Panc1 (cell line): ENCODE results near the gene ATP2A3. TPM values are rescaled to one million over a fixed set of nuclear protein-coding genes. Genes with fewer than 3 reads are reported as not detected.

Experiments used
- ATAC-seq: fragments of 200-7000 bp; cut with Tn5 transposase; 2 replicates; pipeline ENCODE4 v1.9.1; 2020; ENCODE audit warnings: mild to moderate bottlenecking, moderate library complexity
- BruUV-seq: library from RNA; stranded (reverse); fragments of 400-500 nt; replicated peaks from 2 replicates; lab custom pipeline; 2021; lab: Mats Ljungman, UMichigan
- CTCF ChIA-PET: fragments of 300-600 bp; sonication (Branson Sonifier 250); formaldehyde crosslinking; loops from one replicate; lab custom pipeline; 2022; ENCODE audit warnings: antibody characterized with exemption; lab: Charles Lee
- POLR2A ChIA-PET: fragments of 300-600 bp; sonication (Branson Sonifier 250); formaldehyde crosslinking; loops from one replicate; lab custom pipeline; 2022; ENCODE audit warnings: antibody characterized with exemption; lab: Charles Lee
- DNase-seq: peaks from one replicate; pipeline ENCODE4 v3.0.0-alpha.2; 2010; ENCODE audit warnings: low read depth, low spot score
- H3K27ac ChIP-seq: 2 replicates; pipeline ENCODE4 v1.5.1; 2011; ENCODE audit warnings: mild to moderate bottlenecking, low read length, inconsistent platforms
- H3K27me3 ChIP-seq: fragments of 200-500 bp; sonication (Bioruptor generic); 2 replicates; pipeline ENCODE4 v1.6.0; 2014; ENCODE audit warnings: low read length, inconsistent platforms; ENCODE audit not compliant: control insufficient read depth, insufficient read depth
- H3K36me3 ChIP-seq: fragments of 200-500 bp; sonication (Bioruptor generic); 2 replicates; pipeline ENCODE4 v1.5.1; 2014; ENCODE audit warnings: inconsistent platforms, mild to moderate bottlenecking, low read length, moderate library complexity; ENCODE audit not compliant: control insufficient read depth, insufficient read depth
- H3K4me1 ChIP-seq: 2 replicates; pipeline ENCODE4 v1.5.1; 2011; ENCODE audit warnings: inconsistent platforms, mild to moderate bottlenecking, low read length, moderate library complexity; ENCODE audit not compliant: control insufficient read depth, insufficient read depth
- H3K4me3 ChIP-seq, 2 experiments: 2 replicates each; pipeline ENCODE4 v1.5.1; 2011 to 2012; ENCODE audit warnings: low read depth in 2 of 2, low read length in 2 of 2, mild to moderate bottlenecking in 2 of 2, inconsistent platforms in 1 of 2, moderate library complexity in 1 of 2
- H3K9me3 ChIP-seq: fragments of 200-500 bp; sonication (Bioruptor generic); 2 replicates; pipeline ENCODE4 v1.5.1; 2014; ENCODE audit warnings: low read depth, mild to moderate bottlenecking, inconsistent platforms, low read length, moderate library complexity; ENCODE audit not compliant: control insufficient read depth, insufficient read depth
- POLR2AphosphoS5 ChIP-seq: IDR thresholded peaks from 2 replicates; pipeline ENCODE4 v1.6.1; 2012; ENCODE audit warnings: mild to moderate bottlenecking, low read depth, low read length, moderate library complexity
- SIN3A ChIP-seq: IDR thresholded peaks from 2 replicates; pipeline ENCODE4 v1.6.1; 2012; ENCODE audit warnings: low read depth, mild to moderate bottlenecking, low read length, moderate library complexity, borderline replicate concordance; ENCODE audit not compliant: insufficient read depth
- TCF7L2 ChIP-seq: IDR thresholded peaks from 2 replicates; pipeline ENCODE4 v1.6.1; 2011; ENCODE audit warnings: mild to moderate bottlenecking, low read depth, low read length, inconsistent platforms
- in situ Hi-C: cut with HindIII; loops from 2 replicates; pipeline ENCODE4 v1.10.0; 2016; ENCODE audit warnings: low sequenced_read_pairs, low pct_unique_long_range_greater_than_20kb
- intact Hi-C: fragments of 100-400 bp; cut with micrococcal nuclease; formaldehyde crosslinking; loops from one replicate; pipeline ENCODE4 v1.10.0; 2022; ENCODE audit not compliant: unreplicated experiment
- total RNA-seq: library from RNA; stranded (reverse); gene quantifications from one replicate; pipeline ENCODE4 v1.2.1, GENCODE V29; 2021; ENCODE audit not compliant: unreplicated experiment
- TF ChIP-seq, protein P1 (sequence below): fragments of 450-650 bp; IDR thresholded peaks from 2 replicates; pipeline ENCODE4 v1.5.1; 2017; ENCODE audit warnings: mild to moderate bottlenecking
- TF ChIP-seq, protein P2 (sequence below), 2 experiments: IDR thresholded peaks; 2 replicates each; pipeline ENCODE4 v1.6.1; 2011 to 2012; ENCODE audit warnings: low read depth in 2 of 2, control low read depth in 1 of 2, low read length in 1 of 2, mild to moderate bottlenecking in 1 of 2, moderate library complexity in 1 of 2; ENCODE audit not compliant: insufficient read depth in 1 of 2

ATP2A3 gene
- total RNA-seq, 1 experiment from 2014 or later, result 29.7 TPM

DNA sequence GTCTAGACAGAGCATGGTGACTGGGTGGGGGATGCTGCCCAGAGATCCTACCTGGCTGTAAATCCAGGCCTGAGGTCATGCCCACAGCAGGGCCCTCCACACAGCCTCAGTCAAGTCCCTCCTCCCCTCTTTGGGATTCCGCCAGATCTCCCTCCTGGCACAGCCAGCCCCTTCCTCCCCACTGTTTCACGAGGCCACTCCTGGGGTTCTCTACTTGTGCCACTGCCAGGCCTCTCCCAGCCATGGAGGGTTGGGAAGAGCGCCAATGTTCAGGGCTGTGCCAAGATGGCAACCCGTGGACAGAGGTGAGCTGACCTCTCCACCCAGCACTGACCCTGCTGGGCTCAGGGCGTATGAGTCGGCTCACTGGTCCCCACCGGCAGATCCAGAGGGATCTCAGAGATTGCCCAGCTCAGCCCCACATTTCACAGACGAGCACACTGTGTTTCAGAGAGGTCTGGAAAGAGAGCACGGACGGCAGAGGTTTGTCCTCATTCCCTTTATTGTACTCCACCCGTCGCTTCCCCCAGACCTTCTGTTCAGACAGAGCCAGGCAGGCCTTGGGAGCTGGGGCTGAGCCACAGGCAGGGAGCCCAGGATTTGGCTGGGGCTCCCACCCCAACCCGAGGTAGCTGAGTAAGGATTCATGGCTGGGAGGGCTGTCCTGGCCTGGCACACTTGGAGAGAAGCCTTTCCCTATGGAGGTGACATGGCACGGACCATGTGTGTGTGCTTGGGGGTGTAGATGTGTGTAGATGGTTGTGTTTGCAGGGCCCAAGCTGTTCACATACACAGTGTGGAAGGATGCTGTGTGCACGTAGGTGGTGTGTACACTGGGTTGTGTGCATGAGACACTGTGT lies 67.9 kb downstream of the ATP2A3 start:
- no TSS peak for BruUV-seq
- CTCF ChIA-PET, result no interaction called here
- Histone ChIP-seq H3K27ac (no peak overlapping the region), H3K4me1 (peaks cover 10% of the 10 kb centered on the region), H3K36me3 (no peaks in the 10 kb centered on the region; the same call in 1 of the 2 replicates), H3K9me3 (no peaks in the 10 kb centered on the region), H3K27me3 (no peaks in the 10 kb centered on the region), H3K4me3 (no peak overlapping the region)
- POLR2A ChIA-PET, result no interaction called here
- no peak for ATAC-seq
- in situ Hi-C loops (no loop called here), intact Hi-C loops (no loop called here)
- TF ChIP-seq SIN3A (no peak), POLR2AphosphoS5 (no peak), TCF7L2 (no peak)
- TF ChIP-seq, protein P1, sequence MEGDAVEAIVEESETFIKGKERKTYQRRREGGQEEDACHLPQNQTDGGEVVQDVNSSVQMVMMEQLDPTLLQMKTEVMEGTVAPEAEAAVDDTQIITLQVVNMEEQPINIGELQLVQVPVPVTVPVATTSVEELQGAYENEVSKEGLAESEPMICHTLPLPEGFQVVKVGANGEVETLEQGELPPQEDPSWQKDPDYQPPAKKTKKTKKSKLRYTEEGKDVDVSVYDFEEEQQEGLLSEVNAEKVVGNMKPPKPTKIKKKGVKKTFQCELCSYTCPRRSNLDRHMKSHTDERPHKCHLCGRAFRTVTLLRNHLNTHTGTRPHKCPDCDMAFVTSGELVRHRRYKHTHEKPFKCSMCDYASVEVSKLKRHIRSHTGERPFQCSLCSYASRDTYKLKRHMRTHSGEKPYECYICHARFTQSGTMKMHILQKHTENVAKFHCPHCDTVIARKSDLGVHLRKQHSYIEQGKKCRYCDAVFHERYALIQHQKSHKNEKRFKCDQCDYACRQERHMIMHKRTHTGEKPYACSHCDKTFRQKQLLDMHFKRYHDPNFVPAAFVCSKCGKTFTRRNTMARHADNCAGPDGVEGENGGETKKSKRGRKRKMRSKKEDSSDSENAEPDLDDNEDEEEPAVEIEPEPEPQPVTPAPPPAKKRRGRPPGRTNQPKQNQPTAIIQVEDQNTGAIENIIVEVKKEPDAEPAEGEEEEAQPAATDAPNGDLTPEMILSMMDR, result no peak
- TF ChIP-seq, protein P2, sequence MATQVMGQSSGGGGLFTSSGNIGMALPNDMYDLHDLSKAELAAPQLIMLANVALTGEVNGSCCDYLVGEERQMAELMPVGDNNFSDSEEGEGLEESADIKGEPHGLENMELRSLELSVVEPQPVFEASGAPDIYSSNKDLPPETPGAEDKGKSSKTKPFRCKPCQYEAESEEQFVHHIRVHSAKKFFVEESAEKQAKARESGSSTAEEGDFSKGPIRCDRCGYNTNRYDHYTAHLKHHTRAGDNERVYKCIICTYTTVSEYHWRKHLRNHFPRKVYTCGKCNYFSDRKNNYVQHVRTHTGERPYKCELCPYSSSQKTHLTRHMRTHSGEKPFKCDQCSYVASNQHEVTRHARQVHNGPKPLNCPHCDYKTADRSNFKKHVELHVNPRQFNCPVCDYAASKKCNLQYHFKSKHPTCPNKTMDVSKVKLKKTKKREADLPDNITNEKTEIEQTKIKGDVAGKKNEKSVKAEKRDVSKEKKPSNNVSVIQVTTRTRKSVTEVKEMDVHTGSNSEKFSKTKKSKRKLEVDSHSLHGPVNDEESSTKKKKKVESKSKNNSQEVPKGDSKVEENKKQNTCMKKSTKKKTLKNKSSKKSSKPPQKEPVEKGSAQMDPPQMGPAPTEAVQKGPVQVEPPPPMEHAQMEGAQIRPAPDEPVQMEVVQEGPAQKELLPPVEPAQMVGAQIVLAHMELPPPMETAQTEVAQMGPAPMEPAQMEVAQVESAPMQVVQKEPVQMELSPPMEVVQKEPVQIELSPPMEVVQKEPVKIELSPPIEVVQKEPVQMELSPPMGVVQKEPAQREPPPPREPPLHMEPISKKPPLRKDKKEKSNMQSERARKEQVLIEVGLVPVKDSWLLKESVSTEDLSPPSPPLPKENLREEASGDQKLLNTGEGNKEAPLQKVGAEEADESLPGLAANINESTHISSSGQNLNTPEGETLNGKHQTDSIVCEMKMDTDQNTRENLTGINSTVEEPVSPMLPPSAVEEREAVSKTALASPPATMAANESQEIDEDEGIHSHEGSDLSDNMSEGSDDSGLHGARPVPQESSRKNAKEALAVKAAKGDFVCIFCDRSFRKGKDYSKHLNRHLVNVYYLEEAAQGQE (IDR thresholded peaks at IDR 0.05; ENCODE audit: insufficient read depth in 1 of 2, low read depth in 2 of 2, low read length in 1 of 2), result no peak
- no peak for DNase-seq

DNA sequence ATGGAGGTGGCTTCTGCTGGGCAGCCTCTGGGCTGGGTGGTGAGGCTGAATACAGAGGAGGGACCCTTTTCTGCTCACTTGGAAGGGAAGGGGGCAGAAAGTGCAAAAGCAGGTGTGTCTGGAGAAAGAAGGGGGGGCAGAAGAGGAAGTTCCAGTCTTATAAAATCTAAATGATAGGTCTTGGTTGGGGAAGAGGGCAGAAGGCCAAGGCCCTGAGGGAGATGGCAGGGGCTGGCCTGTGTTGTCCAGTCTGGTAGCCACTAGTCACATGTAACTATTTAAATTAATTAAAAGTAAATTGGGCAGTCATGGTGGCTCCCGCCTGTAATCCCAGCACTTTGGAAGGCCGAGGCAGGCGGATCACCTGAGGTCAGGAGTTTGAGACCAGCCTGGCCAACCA lies 68.9 kb downstream of the ATP2A3 start:
- Histone ChIP-seq H3K36me3 (no peaks in the 10 kb centered on the region; the same call in 1 of the 2 replicates), H3K4me1 (peaks cover 19% of the 10 kb centered on the region), H3K27ac (no peak overlapping the region), H3K4me3 (no peak overlapping the region), H3K27me3 (no peaks in the 10 kb centered on the region), H3K9me3 (no peaks in the 10 kb centered on the region)
- ATAC-seq (no peak), DNase-seq (no peak)
- ChIA-PET CTCF (no interaction called here), POLR2A (no interaction called here)
- in situ Hi-C loops, result no loop called here
- intact Hi-C loops, result no loop called here
- BruUV-seq, result no TSS peak
- TF ChIP-seq, protein P2 (IDR thresholded peaks at IDR 0.05; ENCODE audit: insufficient read depth in 1 of 2, low read depth in 2 of 2, low read length in 1 of 2), result no peak
